ENCODE results near the gene EXD3. TPM values are rescaled to one million over a fixed set of nuclear protein-coding genes. Genes with fewer than 3 reads are reported as not detected.

EXD3 gene
- total and polyA plus RNA-seq, 9 of the 15 experiments (the other 6 are each of a cell fraction or from before 2014, with no cell fraction given) = 0.29 to 12.5 (median 3.9) TPM

GRCh38 chr9:137458194-137459151, 35.5 kb upstream of the EXD3 start (continued):
- TF ChIP-seq OTX1 (CRISPR knock-in tag; IDR thresholded peaks at IDR 0.05) (no peak), FOXO4 (CRISPR knock-in tag; IDR thresholded peaks at IDR 0.05) (no peak), PCBP1 (IDR thresholded peaks at IDR 0.05; ENCODE audit: low read depth, low read length, poor library complexity, severe bottlenecking) (peak; percentile 18), SIRT6 (IDR thresholded peaks at IDR 0.05; ENCODE audit: low read depth, low read length) (no peak), ZBTB12 (CRISPR knock-in tag; IDR thresholded peaks at IDR 0.05) (no peak), PKNOX1 (IDR thresholded peaks at IDR 0.05) (no peak), NR3C1 (CRISPR knock-in tag; IDR thresholded peaks at IDR 0.05) (peak; percentile 33; the same call in 1 of the 2 replicates), CCAR2 (IDR thresholded peaks at IDR 0.05; ENCODE audit: low read depth, low read length) (no peak), SLC30A9 (CRISPR knock-in tag; IDR thresholded peaks at IDR 0.05) (no peak), HBP1 (CRISPR knock-in tag; IDR thresholded peaks at IDR 0.05) (no peak), CSDE1 (IDR thresholded peaks at IDR 0.05) (no peak), MLX (CRISPR knock-in tag; conservative IDR thresholded peaks at IDR 0.05) (no peak), KDM5B (IDR thresholded peaks at IDR 0.05; ENCODE audit: insufficient replicate concordance, low read depth, low read length) (peak; percentile 21), ZNF717 (CRISPR knock-in tag; IDR thresholded peaks at IDR 0.05) (no peak), ZC3H11A (IDR thresholded peaks at IDR 0.05; ENCODE audit: low read depth, low read length) (no peak), ZNF740 (CRISPR knock-in tag; IDR thresholded peaks at IDR 0.05) (peak; percentile 80; the same call in 1 of the 2 replicates), ZNF740 (tag; IDR thresholded peaks at IDR 0.05) (no peak), ZNF280B (CRISPR knock-in tag; IDR thresholded peaks at IDR 0.05) (no peak)
